Activated T-helper 1 cell treated with anti-CD3 and anti-CD28 coated beads, Interleukin-12 subunit alpha, Interleukin-12 subunit beta, Interleukin-2, Interleukin-4 antibody, amounts not matched to agents 30 ng/mL and 10 ng/mL and 1 ng/mL, durations not matched to agents 14 hours and 24 hours and 36 hours (primary cell): ENCODE measurements around the gene ARMC6. TPM values are rescaled to one million over a fixed set of nuclear protein-coding genes. Genes with fewer than 3 reads are reported as not detected.

ENCODE experiments used
- DNase-seq: peaks from one replicate; pipeline ENCODE4 v3.0.0; 2021; ENCODE audit warnings: low spot score
- H3K27ac Mint-ChIP-seq: one replicate; pipeline ENCODE4 v1.8.0; 2021; ENCODE audit warnings: mild to moderate bottlenecking, mixed read lengths
- H3K27me3 Mint-ChIP-seq: one replicate; pipeline ENCODE4 v1.8.0; 2022; ENCODE audit warnings: mild to moderate bottlenecking, moderate library complexity, mixed read lengths; ENCODE audit not compliant: insufficient read depth
- H3K36me3 Mint-ChIP-seq: one replicate; pipeline ENCODE4 v1.8.0; 2021; ENCODE audit warnings: low read depth, mixed read lengths
- H3K4me1 Mint-ChIP-seq: one replicate; pipeline ENCODE4 v1.8.0; 2021; ENCODE audit warnings: low read depth, mixed read lengths
- H3K4me3 Mint-ChIP-seq: one replicate; pipeline ENCODE4 v1.8.0; 2021; ENCODE audit warnings: mild to moderate bottlenecking, moderate library complexity, mixed read lengths
- H3K9me3 Mint-ChIP-seq: one replicate; pipeline ENCODE4 v1.8.0; 2021; ENCODE audit warnings: mixed read lengths
- intact Hi-C: fragments of 100-400 bp; cut with micrococcal nuclease; formaldehyde crosslinking; loops from one replicate; pipeline ENCODE4 v1.15.1; 2024
- total RNA-seq: library from RNA; stranded (reverse); gene quantifications from 2 replicates; pipeline ENCODE4 v1.2.3, GENCODE V29; 2022

ARMC6 gene
- 54.9 and 56.5 TPM in 2 replicates for total RNA-seq

GRCh38 chr19:19033426-19034203 is at the start of gene ARMC6, which contains the start of gene SUGP2:
ARMC6 (plus strand) TSS chr19:19033603; CDS start chr19:19034210, 607 bp downstream.
SUGP2 (minus strand) TSS chr19:19033517; CDS start chr19:19031071, 2,446 bp downstream.
- Mint-ChIP-seq H3K9me3 (no peaks in the 10 kb centered on the region), H3K27me3 (no peaks in the 10 kb centered on the region), H3K4me1 (peaks cover 25% of the 10 kb centered on the region), H3K4me3 (peak within 1 kb of the TSS; percentile 98), H3K27ac (peak within 1 kb of the TSS; percentile 98), H3K36me3 (peaks cover 23% of the 10 kb centered on the region)
- intact Hi-C loops, result loop anchor here (1.0 to 5.0 kb wide), 7 partner anchors 105 to 511 kb away; partner anchors contain the start of genes BORCS8, COPE, DDX49 and ELL
- peak; percentile 89 for DNase-seq

- H3K9me3 Mint-ChIP-seq, result no peaks in the 10 kb centered on the region
- H3K4me1 Mint-ChIP-seq, result no peaks in the 10 kb centered on the region
- peaks cover 30% of the 10 kb centered on the region for H3K27me3 Mint-ChIP-seq
Measured at GRCh38 chr19:18984251-18984650, 49.2 kb upstream of the ARMC6 start.

GRCh38 chr19:18985257-18985656 is 48.1 kb upstream of the ARMC6 start:
- Mint-ChIP-seq H3K36me3 (no peaks in the 10 kb centered on the region), H3K9me3 (no peaks in the 10 kb centered on the region), H3K27ac (no peak overlapping the region), H3K27me3 (peaks cover 30% of the 10 kb centered on the region), H3K4me1 (no peaks in the 10 kb centered on the region), H3K4me3 (no peak overlapping the region)
- no peak for DNase-seq
- intact Hi-C loops, result no loop called here

More at GRCh38 chr19:18984251-18984650, 49.2 kb upstream of the ARMC6 start:
- H3K27ac Mint-ChIP-seq, result no peak overlapping the region
- intact Hi-C loops, result no loop called here
- DNase-seq, result no peak
- no peak overlapping the region for H3K4me3 Mint-ChIP-seq
- no peaks in the 10 kb centered on the region for H3K36me3 Mint-ChIP-seq

GRCh38 chr19:18987456-18987855 is 45.9 kb upstream of the ARMC6 start:
- Mint-ChIP-seq H3K36me3 (peaks cover 2% of the 10 kb centered on the region), H3K27me3 (peaks cover 28% of the 10 kb centered on the region), H3K9me3 (no peaks in the 10 kb centered on the region), H3K4me3 (no peak overlapping the region), H3K27ac (no peak overlapping the region), H3K4me1 (no peaks in the 10 kb centered on the region)
- DNase-seq, result no peak
- intact Hi-C loops, result no loop called here

GRCh38 chr19:18989316-18989715 is 44.1 kb upstream of the ARMC6 start:
- intact Hi-C loops, result no loop called here
- DNase-seq, result no peak
- peaks cover 23% of the 10 kb centered on the region for H3K27me3 Mint-ChIP-seq
- H3K4me3 Mint-ChIP-seq, result no peak overlapping the region
- H3K27ac Mint-ChIP-seq, result no peak overlapping the region
- peaks cover 16% of the 10 kb centered on the region for H3K36me3 Mint-ChIP-seq
- no peaks in the 10 kb centered on the region for H3K9me3 Mint-ChIP-seq
- H3K4me1 Mint-ChIP-seq, result no peaks in the 10 kb centered on the region

GRCh38 chr19:18990128-18990708 is 43.2 kb upstream of the ARMC6 start:
- intact Hi-C loops, result no loop called here
- peaks cover 17% of the 10 kb centered on the region for H3K36me3 Mint-ChIP-seq
- no peak overlapping the region for H3K4me3 Mint-ChIP-seq
- no peak overlapping the region for H3K27ac Mint-ChIP-seq
- H3K4me1 Mint-ChIP-seq, result no peaks in the 10 kb centered on the region
- DNase-seq, result no peak
- H3K27me3 Mint-ChIP-seq, result peaks cover 15% of the 10 kb centered on the region
- H3K9me3 Mint-ChIP-seq, result no peaks in the 10 kb centered on the region

GRCh38 chr19:18991006-18991405 is 42.4 kb upstream of the ARMC6 start:
- intact Hi-C loops, result no loop called here
- H3K36me3 Mint-ChIP-seq, result peaks cover 17% of the 10 kb centered on the region
- H3K27me3 Mint-ChIP-seq, result peaks cover 9% of the 10 kb centered on the region
- DNase-seq, result no peak
- no peaks in the 10 kb centered on the region for H3K9me3 Mint-ChIP-seq
- H3K4me3 Mint-ChIP-seq, result no peak overlapping the region
- H3K27ac Mint-ChIP-seq, result no peak overlapping the region
- H3K4me1 Mint-ChIP-seq, result no peaks in the 10 kb centered on the region

GRCh38 chr19:18991468-18991867 is 41.9 kb upstream of the ARMC6 start:
- Mint-ChIP-seq H3K9me3 (no peaks in the 10 kb centered on the region), H3K27me3 (peaks cover 5% of the 10 kb centered on the region), H3K27ac (no peak overlapping the region), H3K4me1 (no peaks in the 10 kb centered on the region), H3K36me3 (peaks cover 17% of the 10 kb centered on the region), H3K4me3 (no peak overlapping the region)
- DNase-seq, result no peak
- intact Hi-C loops, result no loop called here

GRCh38 chr19:18992696-18993095 is 40.7 kb upstream of the ARMC6 start:
- no peak for DNase-seq
- Mint-ChIP-seq H3K36me3 (peaks cover 17% of the 10 kb centered on the region), H3K27me3 (no peaks in the 10 kb centered on the region), H3K9me3 (no peaks in the 10 kb centered on the region), H3K27ac (no peak overlapping the region), H3K4me3 (no peak overlapping the region), H3K4me1 (no peaks in the 10 kb centered on the region)
- intact Hi-C loops, result no loop called here

- Mint-ChIP-seq H3K36me3 (peaks cover 19% of the 10 kb centered on the region), H3K4me3 (no peak overlapping the region), H3K27me3 (no peaks in the 10 kb centered on the region), H3K27ac (no peak overlapping the region), H3K9me3 (no peaks in the 10 kb centered on the region), H3K4me1 (no peaks in the 10 kb centered on the region)
- intact Hi-C loops, result no loop called here
- no peak for DNase-seq
Measured at GRCh38 chr19:18993115-18993514, 40.3 kb upstream of the ARMC6 start.

GRCh38 chr19:18995804-18996241 is 37.6 kb upstream of the ARMC6 start:
- intact Hi-C loops, result no loop called here
- H3K9me3 Mint-ChIP-seq, result no peaks in the 10 kb centered on the region
- peaks cover 31% of the 10 kb centered on the region for H3K36me3 Mint-ChIP-seq
- no peaks in the 10 kb centered on the region for H3K27me3 Mint-ChIP-seq
- H3K4me1 Mint-ChIP-seq, result peaks cover 13% of the 10 kb centered on the region
- peak overlapping the region; percentile 40 for H3K27ac Mint-ChIP-seq
- no peak overlapping the region for H3K4me3 Mint-ChIP-seq
- no peak for DNase-seq

- no peaks in the 10 kb centered on the region for H3K9me3 Mint-ChIP-seq
- H3K27me3 Mint-ChIP-seq, result no peaks in the 10 kb centered on the region
- H3K27ac Mint-ChIP-seq, result no peak overlapping the region
- H3K4me3 Mint-ChIP-seq, result no peak overlapping the region
- no peak for DNase-seq
- peaks cover 13% of the 10 kb centered on the region for H3K4me1 Mint-ChIP-seq
- peaks cover 30% of the 10 kb centered on the region for H3K36me3 Mint-ChIP-seq
- intact Hi-C loops, result no loop called here
Measured at GRCh38 chr19:18996351-18996750, 37.1 kb upstream of the ARMC6 start.

GRCh38 chr19:18996796-18997394 is 36.5 kb upstream of the ARMC6 start:
- Mint-ChIP-seq H3K4me3 (no peak overlapping the region), H3K36me3 (peaks cover 33% of the 10 kb centered on the region), H3K27ac (no peak overlapping the region), H3K4me1 (peaks cover 13% of the 10 kb centered on the region), H3K27me3 (no peaks in the 10 kb centered on the region), H3K9me3 (no peaks in the 10 kb centered on the region)
- DNase-seq, result no peak
- intact Hi-C loops, result no loop called here
